ENCODE results near the gene CDCA5.

Gene CDCA5

DNA sequence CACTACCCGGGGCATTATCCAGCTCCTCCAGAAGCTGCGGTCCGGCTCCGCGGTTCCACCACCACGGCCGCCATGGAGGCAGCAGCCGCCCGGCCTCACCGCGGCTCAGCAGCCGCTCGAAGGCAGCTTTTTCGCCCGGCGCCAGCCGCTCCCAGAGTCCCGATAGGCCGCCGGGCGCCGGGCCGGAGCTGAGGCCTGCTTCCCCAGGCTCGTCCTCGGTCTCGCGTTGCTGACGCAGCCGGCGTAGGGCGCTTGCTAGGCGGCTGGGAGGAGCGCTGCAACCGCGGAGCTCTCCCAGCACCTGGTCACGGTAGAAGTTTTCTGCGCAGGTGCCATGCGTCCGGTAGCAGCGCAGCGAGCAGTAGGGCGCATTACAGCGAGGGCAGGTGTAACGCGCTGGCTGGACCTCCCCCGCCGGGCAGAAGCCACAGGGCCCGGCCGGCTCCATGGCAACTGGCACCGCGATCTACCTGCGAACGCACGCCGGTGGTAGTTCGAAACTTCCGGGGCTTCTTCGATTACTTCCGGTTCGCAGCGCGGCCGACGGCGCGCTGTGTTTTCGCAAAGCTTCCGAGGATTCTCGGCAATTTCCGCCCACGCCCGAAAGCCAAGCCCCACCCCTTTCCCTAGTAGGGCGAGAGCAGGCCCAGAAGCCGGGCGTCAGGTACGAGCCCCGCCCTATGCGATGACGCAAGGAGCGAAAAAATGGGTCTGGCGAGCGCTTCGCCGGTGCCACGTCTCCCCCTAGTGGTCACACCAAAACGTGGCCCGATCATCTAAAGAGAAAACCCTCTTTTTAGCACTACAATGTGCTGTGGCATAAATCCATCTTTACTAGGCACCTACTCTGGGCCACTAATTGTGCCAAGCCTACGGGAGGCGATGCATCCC is 33.6 kb upstream of the CDCA5 start, which contains the start of gene ZNHIT2:
Gene ZNHIT2 (minus strand): TSS at position 496 of the 891 bp plus-strand sequence. CDS start 48 bp downstream, at position 448.
- Histone ChIP-seq H4K20me1 (ENCODE audit: insufficient read depth, low read length, poor library complexity, severe bottlenecking) (peaks cover 24% of the 10 kb centered on the region), H3K4me1 (ENCODE audit: insufficient read depth, low read length, poor library complexity, severe bottlenecking) (peaks cover 32% of the 10 kb centered on the region), H2AFZ (ENCODE audit: low read length) (peak within 1 kb of the TSS; percentile 14; the same call in 1 of the 2 replicates)

DNA sequence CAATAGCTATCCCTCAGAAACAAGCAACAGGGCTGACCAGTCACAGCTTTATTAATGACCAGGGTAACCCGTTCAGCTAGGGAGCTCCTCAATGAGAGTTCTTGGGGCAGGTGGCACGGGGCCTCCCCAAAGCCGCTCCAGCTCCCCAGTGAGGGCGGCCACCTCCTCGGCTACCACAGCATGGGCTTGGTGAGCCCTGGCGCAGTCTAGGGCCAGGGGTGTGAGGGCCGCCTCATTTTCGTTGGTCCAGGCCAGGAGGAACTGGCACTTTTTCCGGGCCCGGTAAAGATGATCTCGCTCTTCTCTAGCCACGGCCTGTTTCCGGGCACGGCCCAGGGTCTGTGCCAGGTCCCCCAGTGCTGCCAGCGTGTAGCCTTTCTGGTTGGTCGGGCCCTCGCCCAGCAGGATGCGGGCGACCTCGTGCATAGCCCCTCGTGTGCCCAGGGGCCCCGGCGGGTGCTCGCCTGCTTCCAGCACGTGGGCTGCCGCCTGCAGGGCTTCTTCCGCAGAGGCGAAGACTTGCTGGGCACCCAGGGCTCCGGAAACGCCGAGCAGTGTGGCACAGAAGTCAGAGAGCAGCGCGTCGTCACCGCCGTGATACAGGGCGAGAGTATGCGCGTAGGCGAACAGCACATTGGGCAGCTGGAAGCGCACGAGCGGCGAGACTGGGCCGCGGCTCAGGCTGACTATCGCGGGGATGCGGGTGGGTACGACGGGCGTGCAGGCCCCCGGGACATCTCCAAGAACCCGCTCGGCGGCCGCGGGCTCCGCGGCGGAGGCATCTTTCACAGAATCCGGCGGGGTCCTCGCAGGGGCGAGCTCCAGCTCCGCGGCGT is 32.7 kb upstream of the CDCA5 start:
- Histone ChIP-seq H3K4me1 (ENCODE audit: insufficient read depth, low read length, poor library complexity, severe bottlenecking) (peaks cover 39% of the 10 kb centered on the region), H3K9me2 (replicated peaks; ENCODE audit: low read depth, low read length) (no peaks in the 10 kb centered on the region), H3K9ac (ENCODE audit: low read depth, low read length, poor library complexity, severe bottlenecking) (peak overlapping the region; percentile 80), H3K4me2 (ENCODE audit: low read depth, low read length, poor library complexity, severe bottlenecking) (peak overlapping the region; percentile 82), H3K9me3 (ENCODE audit: insufficient read depth, low read depth, low read length) (no peaks in the 10 kb centered on the region), H3K79me2 (ENCODE audit: insufficient read depth, low read length) (peaks cover 43% of the 10 kb centered on the region), H4K20me1 (ENCODE audit: insufficient read depth, low read length, poor library complexity, severe bottlenecking) (peaks cover 22% of the 10 kb centered on the region), H3K36me3 (ENCODE audit: insufficient read depth, low read length) (peaks cover 18% of the 10 kb centered on the region; the same call in 1 of the 2 replicates), H3F3A (ENCODE audit: low read depth) (peaks cover 4% of the 10 kb centered on the region), H3K4me3 (ENCODE audit: low read length, poor library complexity, severe bottlenecking) (peak overlapping the region; percentile 94), H2AFZ (ENCODE audit: low read length) (no peak overlapping the region), H3K27me3 (ENCODE audit: insufficient read depth, low read length, poor library complexity, severe bottlenecking) (no peaks in the 10 kb centered on the region)
- TF ChIP-seq, protein P1, sequence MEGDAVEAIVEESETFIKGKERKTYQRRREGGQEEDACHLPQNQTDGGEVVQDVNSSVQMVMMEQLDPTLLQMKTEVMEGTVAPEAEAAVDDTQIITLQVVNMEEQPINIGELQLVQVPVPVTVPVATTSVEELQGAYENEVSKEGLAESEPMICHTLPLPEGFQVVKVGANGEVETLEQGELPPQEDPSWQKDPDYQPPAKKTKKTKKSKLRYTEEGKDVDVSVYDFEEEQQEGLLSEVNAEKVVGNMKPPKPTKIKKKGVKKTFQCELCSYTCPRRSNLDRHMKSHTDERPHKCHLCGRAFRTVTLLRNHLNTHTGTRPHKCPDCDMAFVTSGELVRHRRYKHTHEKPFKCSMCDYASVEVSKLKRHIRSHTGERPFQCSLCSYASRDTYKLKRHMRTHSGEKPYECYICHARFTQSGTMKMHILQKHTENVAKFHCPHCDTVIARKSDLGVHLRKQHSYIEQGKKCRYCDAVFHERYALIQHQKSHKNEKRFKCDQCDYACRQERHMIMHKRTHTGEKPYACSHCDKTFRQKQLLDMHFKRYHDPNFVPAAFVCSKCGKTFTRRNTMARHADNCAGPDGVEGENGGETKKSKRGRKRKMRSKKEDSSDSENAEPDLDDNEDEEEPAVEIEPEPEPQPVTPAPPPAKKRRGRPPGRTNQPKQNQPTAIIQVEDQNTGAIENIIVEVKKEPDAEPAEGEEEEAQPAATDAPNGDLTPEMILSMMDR (conservative IDR thresholded peaks at IDR 0.05; ENCODE audit: low read length), result no peak
- no peak for TF ChIP-seq EZH2phosphoT487 (IDR thresholded peaks at IDR 0.05; ENCODE audit: borderline replicate concordance)

More for the DNA sequence above, 33.6 kb upstream of the CDCA5 start, which contains the start of gene ZNHIT2:
- Histone ChIP-seq H3K36me3 (ENCODE audit: insufficient read depth, low read length) (peaks cover 18% of the 10 kb centered on the region; the same call in 1 of the 2 replicates), H3K27me3 (ENCODE audit: insufficient read depth, low read length, poor library complexity, severe bottlenecking) (no peaks in the 10 kb centered on the region), H3K9me3 (ENCODE audit: insufficient read depth, low read depth, low read length) (no peaks in the 10 kb centered on the region), H3K9me2 (replicated peaks; ENCODE audit: low read depth, low read length) (no peaks in the 10 kb centered on the region), H3K4me3 (ENCODE audit: low read length, poor library complexity, severe bottlenecking) (peak within 1 kb of the TSS; percentile 94), H3F3A (ENCODE audit: low read depth) (peaks cover 4% of the 10 kb centered on the region), H3K9ac (ENCODE audit: low read depth, low read length, poor library complexity, severe bottlenecking) (peak within 1 kb of the TSS; percentile 80), H3K79me2 (ENCODE audit: insufficient read depth, low read length) (peaks cover 48% of the 10 kb centered on the region), H3K4me2 (ENCODE audit: low read depth, low read length, poor library complexity, severe bottlenecking) (peak within 1 kb of the TSS; percentile 82)
- no peak for TF ChIP-seq EZH2phosphoT487 (IDR thresholded peaks at IDR 0.05; ENCODE audit: borderline replicate concordance)
- TF ChIP-seq, protein P1 (conservative IDR thresholded peaks at IDR 0.05; ENCODE audit: low read length), result peak; percentile 89

DNA sequence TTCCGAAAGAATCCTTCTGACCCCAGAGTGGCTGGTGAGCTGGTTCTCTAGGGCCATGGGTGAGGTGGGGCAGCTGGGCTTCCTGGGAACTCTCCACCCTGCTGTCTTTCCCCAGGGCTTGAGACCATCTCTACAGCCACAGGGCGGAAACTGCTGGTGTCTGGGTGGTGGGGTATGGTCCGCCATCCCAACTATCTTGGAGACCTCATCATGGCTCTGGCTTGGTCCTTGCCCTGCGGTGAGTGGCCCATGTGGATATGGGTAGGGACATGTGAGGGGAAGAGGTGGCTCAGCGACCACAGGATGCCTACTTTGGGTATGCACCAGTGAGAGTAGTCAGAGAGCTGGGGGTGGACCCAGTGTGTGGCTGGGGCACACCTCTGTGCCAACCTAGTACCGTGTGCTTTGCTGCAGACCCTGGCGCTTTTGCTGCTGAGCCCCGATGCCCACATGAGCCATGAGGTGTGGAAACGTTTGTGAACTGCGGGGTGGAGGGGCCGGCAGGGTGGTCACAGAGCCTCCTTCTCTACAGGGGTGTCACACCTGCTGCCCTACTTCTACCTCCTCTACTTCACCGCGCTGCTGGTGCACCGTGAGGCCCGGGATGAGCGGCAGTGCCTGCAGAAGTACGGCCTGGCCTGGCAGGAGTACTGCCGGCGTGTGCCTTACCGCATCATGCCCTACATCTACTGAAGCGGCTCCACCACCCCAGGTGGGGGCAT is 31.7 kb upstream of the CDCA5 start:
- TF ChIP-seq EZH2phosphoT487 (IDR thresholded peaks at IDR 0.05; ENCODE audit: borderline replicate concordance), result no peak
- TF ChIP-seq, protein P1 (conservative IDR thresholded peaks at IDR 0.05; ENCODE audit: low read length), result no peak
- no peaks in the 10 kb centered on the region for H3K27me3 ChIP-seq (ENCODE audit: insufficient read depth, low read length, poor library complexity, severe bottlenecking)
- H3K4me2 ChIP-seq (ENCODE audit: low read depth, low read length, poor library complexity, severe bottlenecking), result no peak overlapping the region
- H3K4me3 ChIP-seq (ENCODE audit: low read length, poor library complexity, severe bottlenecking), result no peak overlapping the region
- peaks cover 17% of the 10 kb centered on the region for H4K20me1 ChIP-seq (ENCODE audit: insufficient read depth, low read length, poor library complexity, severe bottlenecking)
- no peak overlapping the region for H2AFZ ChIP-seq (ENCODE audit: low read length)
- H3K9me2 ChIP-seq (replicated peaks; ENCODE audit: low read depth, low read length), result no peaks in the 10 kb centered on the region
- H3K9ac ChIP-seq (ENCODE audit: low read depth, low read length, poor library complexity, severe bottlenecking), result no peak overlapping the region
- H3K36me3 ChIP-seq (ENCODE audit: insufficient read depth, low read length), result peaks cover 16% of the 10 kb centered on the region; the same call in 1 of the 2 replicates
- peaks cover 36% of the 10 kb centered on the region for H3K4me1 ChIP-seq (ENCODE audit: insufficient read depth, low read length, poor library complexity, severe bottlenecking)
- H3F3A ChIP-seq (ENCODE audit: low read depth), result peaks cover 8% of the 10 kb centered on the region
- no peaks in the 10 kb centered on the region for H3K9me3 ChIP-seq (ENCODE audit: insufficient read depth, low read depth, low read length)
- H3K79me2 ChIP-seq (ENCODE audit: insufficient read depth, low read length), result peaks cover 32% of the 10 kb centered on the region

All from Loucy (cell line).